T-helper 17 cell (primary cell): ENCODE measurements around the gene LRRFIP2. TPM values are rescaled to one million over a fixed set of nuclear protein-coding genes. Genes with fewer than 3 reads are reported as not detected.
"Not testable (repeated sequence)": the region's sequence is repeated elsewhere in the genome, so short reads cannot be mapped to it uniquely, and the experiment has no call there.

Experiments used
- ATAC-seq: fragments of 150-1000 bp; cut with Tn5 transposase; 2 replicates; pipeline ENCODE4 v1.10.0; 2021; ENCODE audit warnings: mild to moderate bottlenecking, moderate library complexity
- DNase-seq, 3 donors: peaks; one replicate each; pipeline versions ENCODE4 v3.0.0 to v3.0.0-alpha.2; 2020 to 2021
- H3K9me3 ChIP-seq: one replicate; pipeline ENCODE4 v1.7.0; 2013; ENCODE audit warnings: low read length, mild to moderate bottlenecking; ENCODE audit not compliant: control insufficient read depth, poor library complexity, severe bottlenecking
- H3K27ac Mint-ChIP-seq: one replicate; pipeline ENCODE4 v1.8.0; 2022; ENCODE audit warnings: mild to moderate bottlenecking, moderate library complexity, mixed read lengths
- H3K27me3 Mint-ChIP-seq: one replicate; pipeline ENCODE4 v1.8.0; 2022; ENCODE audit warnings: mixed read lengths
- H3K36me3 Mint-ChIP-seq: one replicate; pipeline ENCODE4 v1.8.0; 2022; ENCODE audit warnings: low read depth, mixed read lengths
- H3K4me1 Mint-ChIP-seq: one replicate; pipeline ENCODE4 v1.8.0; 2022; ENCODE audit warnings: mild to moderate bottlenecking, mixed read lengths
- H3K4me3 Mint-ChIP-seq: one replicate; pipeline ENCODE4 v1.8.0; 2022; ENCODE audit warnings: mild to moderate bottlenecking, moderate library complexity, mixed read lengths
- total RNA-seq, 4 donors: library from RNA in 2 of 4; stranded (reverse) in 2 of 4; gene quantifications; one replicate each; pipeline ENCODE4 v1.2.3 and lab custom pipeline; 2022 to 2026

LRRFIP2 gene
- total RNA-seq, 2 donors from 2014 or later = 45.4 to 51.6 TPM

GRCh38 chr3:37056826-37057225 is 117.6 kb downstream of the LRRFIP2 start:
- H3K4me3 Mint-ChIP-seq = no peak overlapping the region
- H3K9me3 ChIP-seq = no peaks in the 10 kb centered on the region
- peak overlapping the region; percentile 66 for H3K27ac Mint-ChIP-seq
- peaks cover 11% of the 10 kb centered on the region for H3K4me1 Mint-ChIP-seq
- DNase-seq (no peak), ATAC-seq (no peak)
- no peaks in the 10 kb centered on the region for H3K27me3 Mint-ChIP-seq
- peaks cover 13% of the 10 kb centered on the region for H3K36me3 Mint-ChIP-seq

GRCh38 chr3:37055077-37055476 is 119.3 kb downstream of the LRRFIP2 start:
- not testable (repeated sequence) for H3K27me3 Mint-ChIP-seq, DNase-seq, H3K9me3 ChIP-seq, H3K36me3 Mint-ChIP-seq, H3K4me1 Mint-ChIP-seq, H3K4me3 Mint-ChIP-seq, ATAC-seq
- H3K27ac Mint-ChIP-seq = peak overlapping the region; percentile 74

DNA sequence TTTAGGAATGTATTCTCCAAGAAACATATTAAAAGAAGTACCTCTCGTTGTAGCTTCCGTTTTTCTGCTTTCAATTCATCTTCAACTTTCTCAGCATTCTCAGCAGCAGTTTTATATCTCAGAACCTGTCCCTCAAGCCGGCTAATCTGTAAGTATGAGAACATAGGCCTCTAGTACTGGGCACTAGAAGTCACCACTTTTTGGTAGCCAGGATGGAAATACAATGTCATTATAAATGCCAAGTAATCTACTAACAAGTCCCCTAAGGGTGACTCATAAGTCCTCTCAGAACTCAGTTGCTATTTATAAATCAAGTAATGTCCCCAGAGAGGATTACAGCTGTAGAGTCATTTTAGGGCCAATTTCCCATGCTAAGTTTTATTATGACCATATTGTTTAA is 120.0 kb downstream of the LRRFIP2 start:
- H3K4me1 Mint-ChIP-seq = peaks cover 6% of the 10 kb centered on the region
- no peak overlapping the region for H3K4me3 Mint-ChIP-seq
- H3K9me3 ChIP-seq = no peaks in the 10 kb centered on the region
- H3K27me3 Mint-ChIP-seq = no peaks in the 10 kb centered on the region
- H3K27ac Mint-ChIP-seq = no peak overlapping the region
- DNase-seq (no peak), ATAC-seq (no peak)
- H3K36me3 Mint-ChIP-seq = peaks cover 9% of the 10 kb centered on the region

DNA sequence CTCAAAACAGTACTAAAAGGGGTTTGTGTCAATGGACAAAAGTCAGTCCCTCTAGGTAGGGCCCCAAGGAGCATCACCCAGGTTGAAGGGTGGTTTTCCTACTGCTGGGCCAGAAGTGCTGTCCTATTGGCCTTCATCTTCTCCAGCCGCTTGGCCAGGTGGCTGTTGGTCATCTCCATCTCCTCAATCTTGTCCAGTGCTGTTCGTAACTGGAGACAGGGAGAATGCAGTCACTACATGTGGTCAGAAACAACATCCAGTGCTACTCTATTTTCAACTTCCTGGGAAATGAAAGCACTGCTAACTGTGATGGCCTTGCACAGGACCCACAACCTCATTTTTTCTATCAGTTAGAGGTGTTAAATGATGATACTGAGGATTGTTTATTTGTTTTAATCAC is 120.6 kb downstream of the LRRFIP2 start:
- DNase-seq = no peak
- Mint-ChIP-seq H3K4me3 (no peak overlapping the region), H3K4me1 (peaks cover 6% of the 10 kb centered on the region), H3K27me3 (no peaks in the 10 kb centered on the region), H3K36me3 (peaks cover 9% of the 10 kb centered on the region), H3K27ac (peak overlapping the region; percentile 3)
- no peak for ATAC-seq
- no peaks in the 10 kb centered on the region for H3K9me3 ChIP-seq

DNA sequence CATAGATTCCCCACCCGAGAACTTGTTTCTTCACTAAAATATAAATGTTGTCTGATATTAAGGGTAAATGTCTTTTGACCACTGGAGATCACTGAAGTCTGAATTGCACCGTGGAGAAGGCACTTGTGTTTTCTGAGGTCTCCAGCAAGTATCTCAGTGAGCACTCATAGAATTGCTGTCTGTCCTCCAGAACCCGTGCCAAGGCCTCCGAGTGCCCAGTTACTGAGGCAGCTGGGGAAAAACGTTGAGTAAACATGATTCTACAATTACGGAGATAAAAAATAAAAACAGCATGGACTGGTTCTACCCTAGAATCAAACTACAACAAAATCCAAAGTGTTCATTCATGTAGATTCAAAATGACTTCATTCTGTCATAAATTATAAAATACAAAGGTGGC is 121.0 kb downstream of the LRRFIP2 start:
- Mint-ChIP-seq H3K4me1 (peaks cover 6% of the 10 kb centered on the region), H3K27me3 (no peaks in the 10 kb centered on the region), H3K27ac (peak overlapping the region; percentile 3), H3K4me3 (no peak overlapping the region), H3K36me3 (peaks cover 9% of the 10 kb centered on the region)
- no peak for ATAC-seq
- H3K9me3 ChIP-seq = no peaks in the 10 kb centered on the region
- DNase-seq = no peak

DNA sequence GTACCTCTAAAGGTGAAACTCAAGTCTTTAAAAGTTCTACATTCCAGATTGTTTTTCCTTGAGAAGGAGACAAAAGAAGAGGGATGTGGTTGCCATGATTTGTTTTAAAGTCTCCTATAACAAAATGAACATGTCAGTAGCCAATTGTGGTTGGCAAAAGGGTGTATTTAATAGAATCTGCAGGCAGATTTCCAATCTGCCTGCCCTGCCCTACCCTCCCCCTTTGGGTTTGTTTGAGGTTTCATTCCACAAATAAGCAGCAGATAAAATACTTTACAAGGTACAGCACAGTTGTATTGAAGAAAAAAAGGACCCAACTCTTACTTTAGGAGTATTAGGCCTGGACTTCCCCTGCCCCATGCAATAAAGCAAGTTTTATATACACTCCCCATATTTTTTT is 121.5 kb downstream of the LRRFIP2 start:
- H3K27ac Mint-ChIP-seq = peak overlapping the region; percentile 3
- peaks cover 9% of the 10 kb centered on the region for H3K36me3 Mint-ChIP-seq

GRCh38 chr3:37050282-37050681 is 124.1 kb downstream of the LRRFIP2 start:
- Mint-ChIP-seq H3K27me3 (no peaks in the 10 kb centered on the region), H3K36me3 (peaks cover 4% of the 10 kb centered on the region), H3K4me3 (no peak overlapping the region), H3K27ac (no peak overlapping the region), H3K4me1 (peaks cover 3% of the 10 kb centered on the region)
- no peaks in the 10 kb centered on the region for H3K9me3 ChIP-seq
- no peak for ATAC-seq
- no peak for DNase-seq

More for the DNA sequence above, 121.5 kb downstream of the LRRFIP2 start:
- H3K9me3 ChIP-seq = no peaks in the 10 kb centered on the region
- ATAC-seq = no peak
- H3K27me3 Mint-ChIP-seq = no peaks in the 10 kb centered on the region
- H3K4me3 Mint-ChIP-seq = no peak overlapping the region
- no peak for DNase-seq
- peaks cover 6% of the 10 kb centered on the region for H3K4me1 Mint-ChIP-seq

GRCh38 chr3:37042712-37043111 is 131.7 kb downstream of the LRRFIP2 start:
- not testable (repeated sequence) for H3K27ac Mint-ChIP-seq, H3K36me3 Mint-ChIP-seq, H3K27me3 Mint-ChIP-seq, DNase-seq, H3K4me1 Mint-ChIP-seq, ATAC-seq, H3K4me3 Mint-ChIP-seq, H3K9me3 ChIP-seq

DNA sequence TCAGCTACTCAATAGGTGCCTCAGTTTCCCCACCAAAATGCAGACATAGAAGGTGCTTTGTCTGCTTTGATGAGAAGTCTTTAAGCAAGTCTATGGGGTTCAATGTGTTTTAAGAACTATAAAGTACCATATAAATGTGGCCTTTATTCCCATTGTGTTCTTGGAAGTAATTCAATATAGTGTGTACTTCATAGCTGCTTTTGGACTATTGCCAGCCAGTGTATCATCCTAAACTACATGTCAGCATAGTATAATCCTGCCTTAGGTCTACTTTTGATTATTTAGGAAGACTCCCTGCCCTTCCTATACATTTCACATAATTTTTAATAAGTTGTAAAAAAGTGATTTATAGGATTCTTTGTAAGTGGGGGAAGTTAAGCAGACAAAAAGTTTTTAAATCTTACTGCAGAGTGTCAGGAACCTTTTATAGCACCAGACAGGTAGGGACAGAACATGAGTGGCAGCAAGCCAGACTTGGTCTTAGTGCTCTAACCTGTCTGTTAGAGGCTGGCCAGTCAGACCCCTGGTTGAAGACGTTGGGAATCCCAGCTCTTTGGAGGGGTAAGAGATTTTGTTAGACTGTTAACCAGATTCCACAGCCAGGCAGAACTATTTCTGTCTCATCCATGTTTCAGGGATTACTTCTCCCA is 132.7 kb downstream of the LRRFIP2 start:
- H3K9me3 ChIP-seq = no peaks in the 10 kb centered on the region
- no peak overlapping the region for H3K4me3 Mint-ChIP-seq
- no peaks in the 10 kb centered on the region for H3K27me3 Mint-ChIP-seq
- no peak for DNase-seq
- H3K27ac Mint-ChIP-seq = no peak overlapping the region
- no peak for ATAC-seq
- H3K4me1 Mint-ChIP-seq = no peaks in the 10 kb centered on the region
- peaks cover 5% of the 10 kb centered on the region for H3K36me3 Mint-ChIP-seq

DNA sequence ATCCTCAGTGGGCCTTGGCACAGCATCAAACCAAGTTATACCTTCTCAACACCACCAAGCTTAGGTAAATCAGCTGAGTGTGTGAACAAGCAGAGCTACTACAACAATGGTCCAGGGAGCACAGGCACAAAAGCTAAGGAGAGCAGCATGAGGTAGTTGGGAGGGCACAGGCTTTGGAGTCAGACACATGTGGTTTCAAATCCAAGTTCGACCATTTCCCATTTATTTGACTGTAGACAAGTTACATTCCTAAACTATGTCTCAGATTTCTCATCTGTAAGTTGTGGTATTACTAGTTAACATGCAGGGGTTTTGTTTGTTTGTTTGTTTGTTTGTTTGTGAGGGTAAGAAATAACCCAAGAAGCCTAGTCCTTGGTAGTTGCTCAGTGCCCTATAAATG is 134.2 kb downstream of the LRRFIP2 start:
- ATAC-seq (no peak), DNase-seq (no peak)
- Mint-ChIP-seq H3K27ac (no peak overlapping the region), H3K4me3 (no peak overlapping the region), H3K4me1 (no peaks in the 10 kb centered on the region), H3K36me3 (peaks cover 6% of the 10 kb centered on the region), H3K27me3 (no peaks in the 10 kb centered on the region)
- no peaks in the 10 kb centered on the region for H3K9me3 ChIP-seq

- ATAC-seq (no peak), DNase-seq (no peak)
- Mint-ChIP-seq H3K36me3 (peaks cover 7% of the 10 kb centered on the region), H3K4me1 (no peaks in the 10 kb centered on the region), H3K27me3 (no peaks in the 10 kb centered on the region), H3K27ac (no peak overlapping the region), H3K4me3 (no peak overlapping the region)
- no peaks in the 10 kb centered on the region for H3K9me3 ChIP-seq
Measured at GRCh38 chr3:37039161-37039846, 135.1 kb downstream of the LRRFIP2 start.

GRCh38 chr3:37037352-37037751 is 137.0 kb downstream of the LRRFIP2 start:
- ATAC-seq (no peak), DNase-seq (no peak)
- H3K27ac Mint-ChIP-seq = no peak overlapping the region
- H3K36me3 Mint-ChIP-seq = peaks cover 10% of the 10 kb centered on the region
- no peaks in the 10 kb centered on the region for H3K27me3 Mint-ChIP-seq
- H3K4me1 Mint-ChIP-seq = peaks cover 2% of the 10 kb centered on the region
- no peak overlapping the region for H3K4me3 Mint-ChIP-seq
- H3K9me3 ChIP-seq = no peaks in the 10 kb centered on the region

- Mint-ChIP-seq H3K36me3 (peaks cover 8% of the 10 kb centered on the region), H3K4me1 (peaks cover 3% of the 10 kb centered on the region), H3K4me3 (no peak overlapping the region), H3K27me3 (no peaks in the 10 kb centered on the region), H3K27ac (peak overlapping the region; percentile 29)
- ATAC-seq = no peak
- H3K9me3 ChIP-seq = no peaks in the 10 kb centered on the region
- no peak for DNase-seq
Measured at GRCh38 chr3:37032961-37033360, 141.4 kb downstream of the LRRFIP2 start.
